MM.1S (cell line): ENCODE data around the gene GIPC3.

ENCODE experiments used
- DNase-seq: peaks from one replicate; pipeline ENCODE4 v3.0.0-alpha.2; 2015
- H2AFZ ChIP-seq: fragments of 300-600 bp; sonication (generic); 2 replicates; pipeline ENCODE4 v1.6.0; 2016; ENCODE audit warnings: antibody characterized with exemption, low read length
- H3F3A ChIP-seq: fragments of 300-600 bp; sonication (generic); 2 replicates; pipeline ENCODE4 v1.6.1; 2016; ENCODE audit warnings: mild to moderate bottlenecking, antibody characterized with exemption, low read length, moderate library complexity, mixed read lengths; ENCODE audit not compliant: insufficient read depth
- H3K27ac ChIP-seq: fragments of 300-600 bp; sonication (generic); 2 replicates; pipeline ENCODE4 v1.5.1; 2016; ENCODE audit warnings: mild to moderate bottlenecking, low read length
- H3K27me3 ChIP-seq: fragments of 300-600 bp; sonication (generic); replicated peaks from 2 replicates; pipeline ENCODE4 v1.6.0; 2016; ENCODE audit warnings: low read length; ENCODE audit not compliant: insufficient read depth
- H3K36me3 ChIP-seq: fragments of 300-600 bp; sonication (generic); replicated peaks from 2 replicates; pipeline ENCODE4 v1.6.1; 2016; ENCODE audit warnings: mild to moderate bottlenecking, low read length, mixed read lengths; ENCODE audit not compliant: insufficient read depth
- H3K4me1 ChIP-seq: fragments of 300-600 bp; sonication (generic); 2 replicates; pipeline ENCODE4 v1.6.1; 2016; ENCODE audit warnings: low read length, mixed read lengths
- H3K4me2 ChIP-seq: fragments of 300-600 bp; sonication (generic); 2 replicates; pipeline ENCODE4 v1.6.0; 2016; ENCODE audit warnings: low read depth, low read length
- H3K4me3 ChIP-seq: fragments of 300-600 bp; sonication (generic); 2 replicates; pipeline ENCODE4 v1.5.1; 2016; ENCODE audit warnings: low read length, mixed read lengths
- H3K79me2 ChIP-seq: fragments of 300-600 bp; sonication (generic); 2 replicates; pipeline ENCODE4 v1.6.1; 2016; ENCODE audit warnings: mixed run types, low read length, mixed read lengths
- H3K9ac ChIP-seq: fragments of 300-600 bp; sonication (generic); 2 replicates; pipeline ENCODE4 v1.6.1; 2016; ENCODE audit warnings: low read length, mixed read lengths
- H3K9me2 ChIP-seq: fragments of 300-600 bp; sonication (generic); replicated peaks from 2 replicates; pipeline ENCODE4 v1.6.1; 2016; ENCODE audit warnings: mild to moderate bottlenecking, low read length, mixed read lengths; ENCODE audit not compliant: insufficient read depth
- H3K9me3 ChIP-seq: fragments of 300-600 bp; sonication (generic); replicated peaks from 2 replicates; pipeline ENCODE4 v1.6.1; 2016; ENCODE audit warnings: mild to moderate bottlenecking, low read length, mixed read lengths; ENCODE audit not compliant: insufficient read depth
- H4K20me1 ChIP-seq: fragments of 300-600 bp; sonication (generic); 2 replicates; pipeline ENCODE4 v1.6.1; 2016; ENCODE audit warnings: mild to moderate bottlenecking, low read length, moderate library complexity, mixed read lengths; ENCODE audit not compliant: insufficient read depth
- EZH2 ChIP-seq: fragments of 300-600 bp; sonication (generic); optimal IDR thresholded peaks from 2 replicates; pipeline ENCODE3; 2017; ENCODE audit warnings: low read depth, mild to moderate bottlenecking, antibody characterized with exemption, low read length, mixed read lengths
- EZH2phosphoT487 ChIP-seq: fragments of 300-600 bp; sonication (generic); IDR thresholded peaks from 2 replicates; pipeline ENCODE4 v1.6.1; 2018; ENCODE audit warnings: antibody characterized with exemption, low read length
- TF ChIP-seq, protein P1 (sequence below): fragments of 300-600 bp; sonication (generic); IDR thresholded peaks from 2 replicates; pipeline ENCODE4 v1.5.1; 2016; ENCODE audit warnings: antibody characterized with exemption, low read length, mixed read lengths

The GIPC3 gene

GRCh38 chr19:3585301-3586126 is at the start of gene GIPC3:
GIPC3 (plus strand) TSS chr19:3585478; CDS start chr19:3585598, 120 bp downstream.
- no peaks in the 10 kb centered on the region for H3K79me2 ChIP-seq
- no peak within 1 kb of the TSS for H2AFZ ChIP-seq
- H3K27me3 ChIP-seq = peaks cover 61% of the 10 kb centered on the region
- H3K9ac ChIP-seq = no peak within 1 kb of the TSS
- H3K4me2 ChIP-seq = no peak within 1 kb of the TSS
- no peak for DNase-seq
- no peaks in the 10 kb centered on the region for H3F3A ChIP-seq
- TF ChIP-seq EZH2phosphoT487 (no peak), EZH2 (no peak)
- no peak within 1 kb of the TSS for H3K27ac ChIP-seq
- no peaks in the 10 kb centered on the region for H3K9me2 ChIP-seq
- H3K36me3 ChIP-seq = no peaks in the 10 kb centered on the region
- H3K9me3 ChIP-seq = no peaks in the 10 kb centered on the region
- H4K20me1 ChIP-seq = no peaks in the 10 kb centered on the region
- no peak within 1 kb of the TSS for H3K4me3 ChIP-seq
- no peaks in the 10 kb centered on the region for H3K4me1 ChIP-seq

GRCh38 chr19:3535563-3535965 is 49.7 kb upstream of the GIPC3 start:
- Histone ChIP-seq H3K9ac (no peak overlapping the region), H4K20me1 (no peaks in the 10 kb centered on the region), H3K27me3 (no peaks in the 10 kb centered on the region), H3K4me1 (no peaks in the 10 kb centered on the region), H3K4me2 (no peak overlapping the region), H3K4me3 (no peak overlapping the region), H3K36me3 (no peaks in the 10 kb centered on the region), H3K9me3 (no peaks in the 10 kb centered on the region), H3K79me2 (no peaks in the 10 kb centered on the region), H3F3A (no peaks in the 10 kb centered on the region), H2AFZ (no peak overlapping the region), H3K9me2 (no peaks in the 10 kb centered on the region), H3K27ac (no peak overlapping the region)
- no peak for DNase-seq
- TF ChIP-seq, protein P1, sequence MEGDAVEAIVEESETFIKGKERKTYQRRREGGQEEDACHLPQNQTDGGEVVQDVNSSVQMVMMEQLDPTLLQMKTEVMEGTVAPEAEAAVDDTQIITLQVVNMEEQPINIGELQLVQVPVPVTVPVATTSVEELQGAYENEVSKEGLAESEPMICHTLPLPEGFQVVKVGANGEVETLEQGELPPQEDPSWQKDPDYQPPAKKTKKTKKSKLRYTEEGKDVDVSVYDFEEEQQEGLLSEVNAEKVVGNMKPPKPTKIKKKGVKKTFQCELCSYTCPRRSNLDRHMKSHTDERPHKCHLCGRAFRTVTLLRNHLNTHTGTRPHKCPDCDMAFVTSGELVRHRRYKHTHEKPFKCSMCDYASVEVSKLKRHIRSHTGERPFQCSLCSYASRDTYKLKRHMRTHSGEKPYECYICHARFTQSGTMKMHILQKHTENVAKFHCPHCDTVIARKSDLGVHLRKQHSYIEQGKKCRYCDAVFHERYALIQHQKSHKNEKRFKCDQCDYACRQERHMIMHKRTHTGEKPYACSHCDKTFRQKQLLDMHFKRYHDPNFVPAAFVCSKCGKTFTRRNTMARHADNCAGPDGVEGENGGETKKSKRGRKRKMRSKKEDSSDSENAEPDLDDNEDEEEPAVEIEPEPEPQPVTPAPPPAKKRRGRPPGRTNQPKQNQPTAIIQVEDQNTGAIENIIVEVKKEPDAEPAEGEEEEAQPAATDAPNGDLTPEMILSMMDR = no peak
- TF ChIP-seq EZH2phosphoT487 = no peak
- no peak for TF ChIP-seq EZH2

DNA sequence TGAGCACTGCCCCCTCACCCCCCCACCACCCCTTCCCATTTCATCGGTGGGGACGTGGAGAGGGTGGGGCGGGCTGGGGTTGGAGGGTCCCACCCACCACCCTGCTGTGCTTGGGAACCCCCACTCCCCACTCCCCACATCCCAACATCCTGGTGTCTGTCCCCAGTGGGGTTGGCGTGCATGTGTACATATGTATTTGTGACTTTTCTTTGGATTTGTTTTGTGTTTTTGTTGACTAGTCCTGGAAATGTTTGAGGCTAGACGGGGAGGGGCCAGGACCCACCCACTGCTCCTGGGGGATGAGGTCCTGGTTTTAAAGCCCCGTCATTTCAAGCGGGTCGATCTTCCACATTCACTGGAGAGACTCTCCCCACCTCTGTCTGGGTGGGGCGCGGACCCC is 49.3 kb upstream of the GIPC3 start:
- Histone ChIP-seq H3K27me3 (no peaks in the 10 kb centered on the region), H3K9me2 (no peaks in the 10 kb centered on the region), H2AFZ (no peak overlapping the region), H3K9me3 (no peaks in the 10 kb centered on the region), H3K27ac (no peak overlapping the region), H3K4me3 (no peak overlapping the region), H3F3A (no peaks in the 10 kb centered on the region), H3K36me3 (no peaks in the 10 kb centered on the region), H4K20me1 (no peaks in the 10 kb centered on the region), H3K9ac (no peak overlapping the region), H3K4me1 (no peaks in the 10 kb centered on the region), H3K4me2 (no peak overlapping the region), H3K79me2 (no peaks in the 10 kb centered on the region)
- no peak for DNase-seq
- TF ChIP-seq EZH2 (no peak), EZH2phosphoT487 (no peak)
- TF ChIP-seq, protein P1 = no peak
